ENCODE results near the gene GRAMD4.

The GRAMD4 gene

GRCh38 chr22:46619830-46620501, at the start of gene GRAMD4:
TSS of gene GRAMD4 (plus strand) at chr22:46620386. CDS start at chr22:46626800, 6,414 bp downstream.
- DNase-seq: no peak

- no peak for DNase-seq
Measured at GRCh38 chr22:46571642-46572250, 48.4 kb upstream of the GRAMD4 start.

GRCh38 chr22:46572911-46573780, 47.0 kb upstream of the GRAMD4 start:
- no peak for DNase-seq

- DNase-seq: no peak
Measured at GRCh38 chr22:46573781-46574437, 46.3 kb upstream of the GRAMD4 start.

- DNase-seq: no peak
Measured at GRCh38 chr22:46574438-46574992, 45.7 kb upstream of the GRAMD4 start.

- no peak for DNase-seq
Measured at GRCh38 chr22:46574993-46575910, 44.9 kb upstream of the GRAMD4 start.

- no peak for DNase-seq
Measured at GRCh38 chr22:46575911-46576555, 44.2 kb upstream of the GRAMD4 start.

- peak; percentile 45 to 67 for DNase-seq
Measured at GRCh38 chr22:46576556-46577367, 43.4 kb upstream of the GRAMD4 start.

- DNase-seq: no peak
Measured at GRCh38 chr22:46577368-46578249, 42.6 kb upstream of the GRAMD4 start.

- DNase-seq: no peak
Measured at GRCh38 chr22:46578251-46578823, 41.8 kb upstream of the GRAMD4 start.

- no peak for DNase-seq
Measured at GRCh38 chr22:46578824-46579561, 41.2 kb upstream of the GRAMD4 start.

GRCh38 chr22:46579751-46580449, 40.3 kb upstream of the GRAMD4 start:
- DNase-seq: no peak

- no peak for DNase-seq
Measured at GRCh38 chr22:46580940-46581537, 39.1 kb upstream of the GRAMD4 start.

- no peak for DNase-seq
Measured at GRCh38 chr22:46581538-46582244, 38.5 kb upstream of the GRAMD4 start.

- DNase-seq: no peak
Measured at GRCh38 chr22:46582281-46582933, 37.8 kb upstream of the GRAMD4 start.

- no peak for DNase-seq
Measured at GRCh38 chr22:46583571-46583970, 36.6 kb upstream of the GRAMD4 start.
